Neural cell (in vitro differentiated cells): ENCODE data around the gene CYP4F22. TPM values are rescaled to one million over a fixed set of nuclear protein-coding genes. Genes with fewer than 3 reads are reported as not detected.

Experiments used
- H2AFZ ChIP-seq: fragments of 200-600, 300-800 bp; sonication (generic), shearing (Covaris generic); 2 replicates; pipeline ENCODE4 v1.6.0; 2014; ENCODE audit warnings: low read depth, mild to moderate bottlenecking, antibody characterized with exemption, low read length, moderate library complexity
- H3F3A ChIP-seq: fragments of 200-600 bp; shearing (Covaris generic); 2 replicates; pipeline ENCODE4 v1.6.1; 2016; ENCODE audit warnings: mild to moderate bottlenecking, moderate library complexity, mixed read lengths, antibody characterized with exemption, low read length; ENCODE audit not compliant: insufficient read depth, poor library complexity, severe bottlenecking
- H3K27ac ChIP-seq: fragments of 200-600, 300-800 bp; sonication (generic), shearing (Covaris generic); 2 replicates; pipeline ENCODE4 v1.5.1; 2014; ENCODE audit warnings: mild to moderate bottlenecking, low read length, moderate library complexity
- H3K27me3 ChIP-seq: fragments of 300-800, 200-600 bp; sonication (generic), shearing (Covaris generic); 2 replicates; pipeline ENCODE4 v1.6.0; 2014; ENCODE audit warnings: mild to moderate bottlenecking, low read depth, low read length, moderate library complexity; ENCODE audit not compliant: insufficient read depth
- H3K36me3 ChIP-seq: fragments of 300-800, 200-600 bp; sonication (generic), shearing (Covaris generic); 2 replicates; pipeline ENCODE4 v1.5.1; 2014; ENCODE audit warnings: mild to moderate bottlenecking, antibody characterized with exemption, low read length, moderate library complexity; ENCODE audit not compliant: insufficient read depth
- H3K4me2 ChIP-seq: fragments of 300-800, 200-600 bp; sonication (generic), shearing (Covaris generic); 2 replicates; pipeline ENCODE4 v1.6.0; 2014; ENCODE audit warnings: mild to moderate bottlenecking, low read length
- H3K4me3 ChIP-seq: fragments of 300-800, 200-600 bp; sonication (generic), shearing (Covaris generic); 2 replicates; pipeline ENCODE4 v1.5.1; 2014; ENCODE audit warnings: mild to moderate bottlenecking, low read length, moderate library complexity
- H3K79me2 ChIP-seq: fragments of 200-600 bp; shearing (Covaris generic); replicated peaks from 2 replicates; pipeline ENCODE4 v1.6.0; 2014; ENCODE audit warnings: mild to moderate bottlenecking, low read length, moderate library complexity; ENCODE audit not compliant: insufficient read depth
- H3K9ac ChIP-seq: fragments of 300-800, 200-600 bp; sonication (generic), shearing (Covaris generic); 2 replicates; pipeline ENCODE4 v1.6.1; 2016; ENCODE audit warnings: mild to moderate bottlenecking, low read length, mixed read lengths
- H3K9me2 ChIP-seq: fragments of 200-600 bp; shearing (Covaris generic); 2 replicates; pipeline ENCODE4 v1.6.1; 2016; ENCODE audit warnings: mild to moderate bottlenecking, low read length, mixed read lengths; ENCODE audit not compliant: insufficient read depth
- H3K9me3 ChIP-seq: fragments of 200-600, 300-800 bp; sonication (generic), shearing (Covaris generic); 2 replicates; pipeline ENCODE4 v1.6.1; 2016; ENCODE audit warnings: mild to moderate bottlenecking, mixed run types, low read length, moderate library complexity, mixed read lengths
- H4K20me1 ChIP-seq: fragments of 200-600 bp; shearing (Covaris generic); 2 replicates; pipeline ENCODE4 v1.6.1; 2016; ENCODE audit warnings: mild to moderate bottlenecking, mixed run types; ENCODE audit not compliant: insufficient read depth
- CTCF ChIP-seq: fragments of 450-650 bp; IDR thresholded peaks from 2 replicates; pipeline ENCODE4 v1.5.1; 2014; ENCODE audit warnings: antibody characterized with exemption, mild to moderate bottlenecking, moderate library complexity; ENCODE audit not compliant: poor library complexity, severe bottlenecking
- EP300 ChIP-seq: fragments of 450-650 bp; conservative IDR thresholded peaks from 2 replicates; pipeline ENCODE4 v1.6.1; 2014; ENCODE audit warnings: antibody characterized with exemption, mild to moderate bottlenecking, moderate library complexity; ENCODE audit not compliant: poor library complexity, severe bottlenecking
- EZH2 ChIP-seq: fragments of 200-600, 300-800 bp; shearing (Covaris generic), sonication (generic); IDR thresholded peaks from 2 replicates; pipeline ENCODE4 v1.6.1; 2014; ENCODE audit warnings: antibody characterized with exemption, low read length, borderline replicate concordance, mild to moderate bottlenecking; ENCODE audit not compliant: insufficient read depth, poor library complexity, severe bottlenecking
- MXI1 ChIP-seq: fragments of 450-650 bp; conservative IDR thresholded peaks from 2 replicates; pipeline ENCODE4 v1.6.1; 2014; ENCODE audit warnings: antibody characterized with exemption, mild to moderate bottlenecking; ENCODE audit not compliant: poor library complexity, severe bottlenecking
- POLR2AphosphoS5 ChIP-seq: IDR thresholded peaks from 2 replicates; pipeline ENCODE4 v1.6.1; 2012
- RAD21 ChIP-seq: fragments of 450-650 bp; conservative IDR thresholded peaks from 2 replicates; pipeline ENCODE4 v1.6.1; 2014; ENCODE audit warnings: antibody characterized with exemption, mild to moderate bottlenecking, moderate library complexity
- REST ChIP-seq: IDR thresholded peaks from 2 replicates; pipeline ENCODE4 v1.6.1; 2012; ENCODE audit warnings: borderline replicate concordance
- SMC3 ChIP-seq: fragments of 450-650 bp; conservative IDR thresholded peaks from 2 replicates; pipeline ENCODE4 v1.6.1; 2014; ENCODE audit warnings: antibody characterized with exemption, mild to moderate bottlenecking, moderate library complexity; ENCODE audit not compliant: poor library complexity
- TAF1 ChIP-seq: IDR thresholded peaks from 2 replicates; pipeline ENCODE4 v1.6.1; 2012; ENCODE audit warnings: low read depth
- polyA plus RNA-seq: library from polyadenylated mRNA; depleted of rRNA; stranded (reverse); fragments of >200 nt; gene quantifications from 2 replicates; pipeline ENCODE4 v1.2.3, GENCODE V29; 2014

CYP4F22 gene
- polyA plus RNA-seq, 1 donor from 2014 or later, result not detected

- Histone ChIP-seq H3K4me3 (no peak overlapping the region), H2AFZ (no peak overlapping the region), H3K27ac (no peak overlapping the region), H3F3A (no peaks in the 10 kb centered on the region), H3K9me2 (no peaks in the 10 kb centered on the region), H3K27me3 (no peaks in the 10 kb centered on the region), H3K79me2 (no peaks in the 10 kb centered on the region), H3K4me2 (no peak overlapping the region), H3K9me3 (no peaks in the 10 kb centered on the region), H3K36me3 (no peaks in the 10 kb centered on the region), H3K9ac (no peak overlapping the region), H4K20me1 (no peaks in the 10 kb centered on the region)
- no peak for TF ChIP-seq POLR2AphosphoS5
- TF ChIP-seq CTCF, result no peak
- TF ChIP-seq REST, result no peak
- no peak for TF ChIP-seq EP300
- no peak for TF ChIP-seq EZH2
- no peak for TF ChIP-seq SMC3
- TF ChIP-seq MXI1, result no peak
- TF ChIP-seq RAD21, result no peak
- no peak for TF ChIP-seq TAF1
Measured at GRCh38 chr19:15527705-15528104, 19.4 kb downstream of the CYP4F22 start.

- H3F3A ChIP-seq, result no peaks in the 10 kb centered on the region
- no peak overlapping the region for H3K9ac ChIP-seq
- TF ChIP-seq MXI1 (no peak), RAD21 (no peak), EP300 (no peak), POLR2AphosphoS5 (no peak), TAF1 (no peak), CTCF (no peak), REST (no peak), SMC3 (no peak), EZH2 (no peak)
- H3K79me2 ChIP-seq, result no peaks in the 10 kb centered on the region
- H3K4me2 ChIP-seq, result no peak overlapping the region
- H2AFZ ChIP-seq, result no peak overlapping the region
- H4K20me1 ChIP-seq, result no peaks in the 10 kb centered on the region
- H3K27ac ChIP-seq, result no peak overlapping the region
- H3K36me3 ChIP-seq, result no peaks in the 10 kb centered on the region
- H3K4me3 ChIP-seq, result no peak overlapping the region
- no peaks in the 10 kb centered on the region for H3K9me2 ChIP-seq
- no peaks in the 10 kb centered on the region for H3K9me3 ChIP-seq
- H3K27me3 ChIP-seq, result no peaks in the 10 kb centered on the region
Measured at GRCh38 chr19:15529774-15530372, 21.5 kb downstream of the CYP4F22 start.
